IPS-15b (cell line): ENCODE results near the gene RABGGTA.

Experiments
- H3K27me3 ChIP-seq: one replicate; pipeline ENCODE4 v1.6.1; 2013; ENCODE audit warnings: low read length; ENCODE audit not compliant: control insufficient read depth, insufficient read depth
- H3K36me3 ChIP-seq: one replicate; pipeline ENCODE4 v1.6.1; 2013; ENCODE audit warnings: low read length; ENCODE audit not compliant: control insufficient read depth, insufficient read depth
- H3K4me1 ChIP-seq: one replicate; pipeline ENCODE4 v1.6.1; 2013; ENCODE audit warnings: mild to moderate bottlenecking, low read length; ENCODE audit not compliant: control insufficient read depth, insufficient read depth
- H3K4me3 ChIP-seq: one replicate; pipeline ENCODE4 v1.5.1; 2013; ENCODE audit warnings: low read depth, low read length
- H3K9ac ChIP-seq: one replicate; pipeline ENCODE4 v1.6.1; 2013; ENCODE audit warnings: low read depth, mild to moderate bottlenecking, low read length
- H3K9me3 ChIP-seq: one replicate; pipeline ENCODE4 v1.6.1; 2013; ENCODE audit warnings: mild to moderate bottlenecking, low read length; ENCODE audit not compliant: control insufficient read depth, insufficient read depth

Gene RABGGTA

GRCh38 chr14:24271834-24272263 is 452 bp upstream of the RABGGTA start:
- Histone ChIP-seq H3K4me1 (peaks cover 3% of the 10 kb centered on the region), H3K36me3 (peaks cover 7% of the 10 kb centered on the region), H3K9ac (no peak overlapping the region), H3K4me3 (peak overlapping the region; percentile 73), H3K9me3 (no peaks in the 10 kb centered on the region), H3K27me3 (no peaks in the 10 kb centered on the region)

DNA sequence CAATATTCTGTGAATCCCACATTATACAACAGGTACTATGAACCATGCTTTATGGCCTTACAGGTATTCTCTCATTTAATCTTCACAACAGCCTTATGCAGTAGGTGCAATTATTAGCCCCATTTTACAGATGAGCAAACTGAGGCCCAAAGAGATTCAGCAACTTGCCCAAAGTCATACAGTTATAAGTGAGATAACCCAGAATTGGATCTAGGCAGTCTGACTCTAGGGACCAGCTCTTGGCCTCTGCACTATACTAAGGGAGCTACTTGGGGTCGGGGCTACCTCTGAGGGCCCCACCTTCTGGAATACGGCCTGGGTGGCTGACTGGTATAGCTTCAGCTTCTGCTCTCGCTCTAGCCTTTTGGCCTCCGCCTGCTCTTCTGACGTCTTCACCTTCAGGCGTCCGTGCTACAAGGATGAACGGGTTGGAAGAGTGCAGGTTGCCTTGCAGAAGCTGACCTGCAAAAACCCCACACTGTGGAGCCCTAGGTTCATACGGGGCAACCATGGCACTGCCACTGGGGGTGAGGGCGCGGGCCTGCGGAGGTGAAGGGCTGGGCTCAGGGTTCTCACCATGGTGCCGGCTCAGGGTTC is 762 bp downstream of the RABGGTA start:
- H3K27me3 ChIP-seq, result no peaks in the 10 kb centered on the region
- H3K4me3 ChIP-seq, result peak overlapping the region; percentile 73
- peaks cover 14% of the 10 kb centered on the region for H3K36me3 ChIP-seq
- no peaks in the 10 kb centered on the region for H3K9me3 ChIP-seq
- peaks cover 3% of the 10 kb centered on the region for H3K4me1 ChIP-seq
- no peak overlapping the region for H3K9ac ChIP-seq

- no peaks in the 10 kb centered on the region for H3K9me3 ChIP-seq
- H3K4me1 ChIP-seq, result peaks cover 3% of the 10 kb centered on the region
- H3K36me3 ChIP-seq, result peaks cover 16% of the 10 kb centered on the region
- H3K27me3 ChIP-seq, result no peaks in the 10 kb centered on the region
- H3K9ac ChIP-seq, result no peak overlapping the region
- H3K4me3 ChIP-seq, result no peak overlapping the region
These were observed 1.4 kb downstream of the RABGGTA start for GRCh38 chr14:24269910-24270536.

- Histone ChIP-seq H3K4me3 (no peak overlapping the region), H3K27me3 (no peaks in the 10 kb centered on the region), H3K4me1 (peaks cover 3% of the 10 kb centered on the region), H3K9ac (no peak overlapping the region), H3K9me3 (no peaks in the 10 kb centered on the region), H3K36me3 (peaks cover 20% of the 10 kb centered on the region)
These were observed 2.0 kb downstream of the RABGGTA start for GRCh38 chr14:24269368-24269767.

GRCh38 chr14:24268225-24268624 is 3.2 kb downstream of the RABGGTA start:
- H3K9me3 ChIP-seq, result no peaks in the 10 kb centered on the region
- peaks cover 3% of the 10 kb centered on the region for H3K4me1 ChIP-seq
- H3K9ac ChIP-seq, result no peak overlapping the region
- no peak overlapping the region for H3K4me3 ChIP-seq
- no peaks in the 10 kb centered on the region for H3K27me3 ChIP-seq
- H3K36me3 ChIP-seq, result peaks cover 20% of the 10 kb centered on the region

- Histone ChIP-seq H3K36me3 (peaks cover 20% of the 10 kb centered on the region), H3K4me1 (peaks cover 3% of the 10 kb centered on the region), H3K4me3 (no peak overlapping the region), H3K9ac (no peak overlapping the region), H3K9me3 (no peaks in the 10 kb centered on the region), H3K27me3 (no peaks in the 10 kb centered on the region)
These were observed 3.9 kb downstream of the RABGGTA start for GRCh38 chr14:24267516-24267915.

GRCh38 chr14:24266344-24267244 is 4.8 kb downstream of the RABGGTA start:
- Histone ChIP-seq H3K4me3 (no peak overlapping the region), H3K9ac (no peak overlapping the region), H3K36me3 (peaks cover 20% of the 10 kb centered on the region), H3K4me1 (no peaks in the 10 kb centered on the region), H3K9me3 (no peaks in the 10 kb centered on the region), H3K27me3 (no peaks in the 10 kb centered on the region)

DNA sequence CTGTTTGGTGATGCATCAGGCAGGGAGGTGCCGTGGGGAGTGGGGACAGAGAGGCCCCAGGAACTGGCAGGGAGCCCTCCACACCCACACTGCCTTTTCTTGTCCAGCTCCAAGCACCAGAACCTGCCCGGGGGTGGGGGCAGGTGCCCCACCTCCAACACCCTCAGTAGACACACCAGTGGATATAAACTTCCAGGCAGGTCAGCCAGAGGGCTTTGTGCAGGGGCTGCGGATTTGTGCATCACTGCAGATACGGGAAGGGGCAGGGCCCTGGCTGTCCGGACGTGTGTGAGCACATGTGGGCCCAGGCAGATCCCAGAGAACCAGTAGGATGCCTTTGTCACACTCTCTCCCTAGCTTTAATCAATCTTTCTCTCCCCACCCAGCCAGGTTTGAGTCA is 7.1 kb downstream of the RABGGTA start:
- peaks cover 20% of the 10 kb centered on the region for H3K36me3 ChIP-seq
- H3K9ac ChIP-seq, result no peak overlapping the region
- no peaks in the 10 kb centered on the region for H3K9me3 ChIP-seq
- H3K4me1 ChIP-seq, result no peaks in the 10 kb centered on the region
- no peak overlapping the region for H3K4me3 ChIP-seq
- no peaks in the 10 kb centered on the region for H3K27me3 ChIP-seq

GRCh38 chr14:24263848-24264247 is 7.5 kb downstream of the RABGGTA start:
- no peaks in the 10 kb centered on the region for H3K9me3 ChIP-seq
- no peak overlapping the region for H3K9ac ChIP-seq
- H3K36me3 ChIP-seq, result peaks cover 18% of the 10 kb centered on the region
- H3K4me1 ChIP-seq, result no peaks in the 10 kb centered on the region
- H3K4me3 ChIP-seq, result no peak overlapping the region
- no peaks in the 10 kb centered on the region for H3K27me3 ChIP-seq

- no peak within 1 kb of the TSS for H3K4me3 ChIP-seq
- no peaks in the 10 kb centered on the region for H3K4me1 ChIP-seq
- H3K9ac ChIP-seq, result no peak within 1 kb of the TSS
- H3K27me3 ChIP-seq, result no peaks in the 10 kb centered on the region
- H3K9me3 ChIP-seq, result no peaks in the 10 kb centered on the region
- peaks cover 14% of the 10 kb centered on the region for H3K36me3 ChIP-seq
These were observed 8.3 kb downstream of the RABGGTA start, which contains the start of gene TGM1 for GRCh38 chr14:24262821-24263733. Gene TGM1 (minus strand): TSS chr14:24263177. CDS start chr14:24262352, 825 bp downstream.

DNA sequence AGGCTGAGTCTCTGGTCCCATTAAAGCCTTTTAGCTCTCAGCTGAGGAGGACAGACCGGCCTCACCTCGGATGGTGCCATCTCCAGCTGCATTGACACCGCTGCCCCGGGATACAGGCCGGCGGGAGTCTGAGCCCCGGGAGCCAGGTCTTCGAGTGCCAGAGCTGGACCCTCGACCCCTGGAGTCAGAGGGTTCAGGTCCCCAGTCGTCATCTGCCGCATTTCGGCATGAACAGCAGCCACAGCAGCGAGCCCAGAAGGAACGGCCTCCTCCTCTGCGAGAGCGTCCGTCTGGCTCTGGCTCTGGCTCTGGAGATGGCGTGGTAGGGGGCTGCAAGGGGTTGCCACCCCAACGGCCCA is 9.4 kb downstream of the RABGGTA start:
- H3K36me3 ChIP-seq, result peaks cover 14% of the 10 kb centered on the region
- no peak overlapping the region for H3K4me3 ChIP-seq
- no peaks in the 10 kb centered on the region for H3K27me3 ChIP-seq
- H3K9ac ChIP-seq, result no peak overlapping the region
- no peaks in the 10 kb centered on the region for H3K9me3 ChIP-seq
- H3K4me1 ChIP-seq, result no peaks in the 10 kb centered on the region
